A549 (cell line): ENCODE measurements around the gene TMEM171. TPM values are rescaled to one million over a fixed set of nuclear protein-coding genes. Genes with fewer than 3 reads are reported as not detected.

Experiments
- ATAC-seq, 2 experiments: fragments of 200-7000 bp in 1 of 2; fragments of >200 bp in 1 of 2; cut with Nextera tagmentation in 1 of 2; cut with Tn5 transposase in 1 of 2; 3 replicates each; pipeline versions ENCODE4 v1.8.0 to v1.9.1; 2018 to 2020; ENCODE audit warnings: mild to moderate bottlenecking in 1 of 2, moderate library complexity in 1 of 2
- CTCF ChIA-PET: fragments of 300-600 bp; sonication (Branson Sonifier 250); formaldehyde crosslinking; extraction: SDS; loops from one replicate; lab custom pipeline; 2021; ENCODE audit warnings: antibody characterized with exemption, inconsistent platforms; lab: Yijun Ruan, JAX
- POLR2A ChIA-PET: fragments of 350-600 bp; formaldehyde crosslinking; extraction: SDS; loops from one replicate; lab custom pipeline; 2021; ENCODE audit warnings: antibody characterized with exemption, inconsistent platforms; lab: Yijun Ruan, JAX
- DNase-seq, 2 experiments: peaks; one replicate each; pipeline versions ENCODE4 v3.0.0 to v3.0.0-alpha.2; 2011 to 2016; ENCODE audit warnings: low read depth in 1 of 2, low spot score in 1 of 2
- FAIRE-seq: peaks from 2 replicates; lab custom pipeline; 2011; peaks lifted over from hg19 to GRCh38; lab: Jason Lieb, UNC
- H3K27ac ChIP-seq, 2 experiments: fragments of >200 bp; sonication (Bioruptor Twin); formaldehyde crosslinking; 3 replicates each; pipeline ENCODE4 v1.5.1; 2016 to 2017
- H3K4me1 ChIP-seq: fragments of >200 bp; sonication (Bioruptor Twin); formaldehyde crosslinking; 3 replicates; pipeline ENCODE4 v1.6.1; 2016
- H3K4me2 ChIP-seq: fragments of >200 bp; sonication (Bioruptor Twin); formaldehyde crosslinking; 3 replicates; pipeline ENCODE4 v1.6.1; 2016
- H3K4me3 ChIP-seq: fragments of >200 bp; sonication (Bioruptor Twin); formaldehyde crosslinking; 3 replicates; pipeline ENCODE4 v1.5.1; 2016
- H3K9me3 ChIP-seq: fragments of >200 bp; sonication (Bioruptor Twin); formaldehyde crosslinking; 3 replicates; pipeline ENCODE4 v1.6.1; 2016
- ATOH8 ChIP-seq: fragments of 250-450 bp; sonication (Bioruptor Pico); IDR thresholded peaks from 2 replicates; pipeline ENCODE4 v1.5.0; 2020; ENCODE audit warnings: low read depth, mild to moderate bottlenecking, moderate library complexity
- CBX2 ChIP-seq: fragments of 200-600 bp; sonication (generic); IDR thresholded peaks from 2 replicates; pipeline ENCODE4 v1.6.1; 2016; ENCODE audit warnings: low read depth, mild to moderate bottlenecking, borderline replicate concordance
- CEBPB ChIP-seq, 2 experiments: fragments of >200 bp in 1 of 2; sonication (Bioruptor Twin) in 1 of 2; formaldehyde crosslinking in 1 of 2; IDR thresholded peaks; 2 replicates each; pipeline ENCODE4 v1.6.1; 2012 to 2016
- E2F6 ChIP-seq: IDR thresholded peaks from 2 replicates; pipeline ENCODE4 v1.6.1; 2012; ENCODE audit warnings: low read depth, borderline replicate concordance
- EHF ChIP-seq: fragments of 250-450 bp; sonication (Bioruptor Pico); IDR thresholded peaks from 2 replicates; pipeline ENCODE4 v1.5.0; 2020; ENCODE audit warnings: mild to moderate bottlenecking
- ELK1 ChIP-seq: fragments of 150-350 bp; IDR thresholded peaks from 2 replicates; pipeline ENCODE4 v1.6.1; 2014; ENCODE audit warnings: low read depth, mild to moderate bottlenecking, low read length
- ESRRA ChIP-seq: fragments of 150-350 bp; IDR thresholded peaks from 2 replicates; pipeline ENCODE4 v1.6.1; 2014; ENCODE audit warnings: mild to moderate bottlenecking, low read length, borderline replicate concordance
- FOSB ChIP-seq: fragments of 250-450 bp; sonication (Bioruptor Pico); IDR thresholded peaks from 2 replicates; pipeline ENCODE4 v1.5.0; 2020; ENCODE audit warnings: mild to moderate bottlenecking, moderate library complexity
- GATA3 ChIP-seq: IDR thresholded peaks from 2 replicates; pipeline ENCODE4 v1.6.1; 2012; ENCODE audit warnings: borderline replicate concordance
- HOXB13 ChIP-seq: fragments of 250-450 bp; sonication (Bioruptor Pico); IDR thresholded peaks from 2 replicates; pipeline ENCODE4 v1.5.0; 2020; ENCODE audit warnings: low read depth, mild to moderate bottlenecking, moderate library complexity
- JUN ChIP-seq, 2 experiments: fragments of >200 bp; sonication (Bioruptor Twin); formaldehyde crosslinking; IDR thresholded peaks; 2 replicates in 1 of 2; 3 replicates in 1 of 2; pipeline ENCODE4 v1.6.1; 2016 to 2017
- JUNB ChIP-seq: fragments of >200 bp; sonication (Bioruptor Twin); formaldehyde crosslinking; IDR thresholded peaks from 2 replicates; pipeline ENCODE4 v1.6.1; 2016
- KDM5A ChIP-seq: fragments of 200-600 bp; sonication (generic); IDR thresholded peaks from 2 replicates; pipeline ENCODE4 v1.6.1; 2016; ENCODE audit warnings: antibody characterized with exemption, mild to moderate bottlenecking
- MAX ChIP-seq: IDR thresholded peaks from 2 replicates; pipeline ENCODE4 v1.6.1; 2012
- MAZ ChIP-seq: fragments of 150-350 bp; IDR thresholded peaks from 2 replicates; pipeline ENCODE4 v1.6.1; 2014; ENCODE audit warnings: antibody characterized with exemption, low read depth, low read length, borderline replicate concordance
- NPAS2 ChIP-seq: fragments of 250-450 bp; sonication (Bioruptor Pico); IDR thresholded peaks from 2 replicates; pipeline ENCODE4 v1.8.0; 2022; ENCODE audit warnings: mild to moderate bottlenecking, moderate library complexity, borderline replicate concordance
- NR3C1 ChIP-seq: fragments of >200 bp; sonication (Bioruptor Twin); formaldehyde crosslinking; IDR thresholded peaks from 3 replicates; pipeline ENCODE4 v1.6.1; 2017
- PBX3 ChIP-seq: IDR thresholded peaks from 2 replicates; pipeline ENCODE4 v1.6.1; 2012
- PHF8 ChIP-seq: fragments of 200-600 bp; sonication (generic); IDR thresholded peaks from 2 replicates; pipeline ENCODE4 v1.6.1; 2016; ENCODE audit warnings: low read depth, mild to moderate bottlenecking, antibody characterized with exemption, moderate library complexity, borderline replicate concordance
- POLR2A ChIP-seq: IDR thresholded peaks from 2 replicates; pipeline ENCODE4 v1.6.1; 2012; ENCODE audit warnings: mild to moderate bottlenecking, low read length
- RFX5 ChIP-seq: fragments of 450-650 bp; IDR thresholded peaks from 2 replicates; pipeline ENCODE4 v1.7.1; 2014; ENCODE audit warnings: antibody characterized with exemption, mild to moderate bottlenecking, moderate library complexity
- whole genome bisulfite sequencing: methylation state at CpG from one replicate; pipeline ENCODE4 v1.1.6; 2017; ENCODE audit errors: missing lambda C conversion rate; 5-methylcytosine and 5-hydroxymethylcytosine counted together
- polyA plus RNA-seq, 4 experiments: library from polyadenylated mRNA; depleted of rRNA in 3 of 4; stranded (reverse); fragments of >200 nt; fragmentation: RNase III in 1 of 4; extraction: RNeasy Plus Mini Kit Qiagen cat#74134 plus additional on column Dnase treatment in 1 of 4; gene quantifications; 2 replicates in 3 of 4; 3 replicates in 1 of 4; pipeline ENCODE4 v1.2.3, GENCODE V29; 2011 to 2017
- TF ChIP-seq, protein P1 (sequence below): fragments of >200 bp; sonication (Bioruptor Twin); formaldehyde crosslinking; IDR thresholded peaks from 3 replicates; pipeline ENCODE4 v1.5.1; 2016
- TF ChIP-seq, protein P2 (sequence below): fragments of 200-600 bp; sonication (generic); IDR thresholded peaks from 2 replicates; pipeline ENCODE4 v1.6.1; 2016; ENCODE audit warnings: antibody characterized with exemption, mild to moderate bottlenecking, moderate library complexity

The TMEM171 gene
- polyA plus RNA-seq, 2 of the 4 experiments (the other 2 are of a cell fraction) = 1.5 to 6.7 TPM

GRCh38 chr5:73095564-73096238, 24.7 kb upstream of the TMEM171 start:
- FAIRE-seq (no peak), DNase-seq (no peak), ATAC-seq (no peak)
- H3K4me1 ChIP-seq = peaks cover 15% of the 10 kb centered on the region
- no peak for TF ChIP-seq JUNB
- TF ChIP-seq HOXB13 = no peak
- TF ChIP-seq JUN (IDR thresholded peaks at IDR 0.05) = no peak
- TF ChIP-seq ELK1 = no peak
- TF ChIP-seq CBX2 = no peak
- no peak; a peak in 1 of 4 replicates for TF ChIP-seq CEBPB (IDR thresholded peaks at IDR 0.05)
- no peak for TF ChIP-seq KDM5A
- no peak for TF ChIP-seq MAX
- TF ChIP-seq NPAS2 (CRISPR knock-in tag) = no peak
- no peak overlapping the region for H3K4me3 ChIP-seq
- POLR2A ChIA-PET = interaction anchor here (0.7 kb wide), 1 partner anchor 336 kb away, joined by 5 read pairs; no protein-coding TSS in a partner anchor
- H3K4me2 ChIP-seq = no peak overlapping the region
- no peak overlapping the region for H3K27ac ChIP-seq
- WGBS = 96% methylated on average over 6 of the region's 6 CpGs
- CTCF ChIA-PET = interaction anchor here (1.2 to 4.6 kb wide), 3 partner anchors 12 to 106 kb away, joined by 9 to 28 read pairs (median 11); no protein-coding TSS in a partner anchor
- H3K9me3 ChIP-seq = peaks cover 14% of the 10 kb centered on the region

DNA sequence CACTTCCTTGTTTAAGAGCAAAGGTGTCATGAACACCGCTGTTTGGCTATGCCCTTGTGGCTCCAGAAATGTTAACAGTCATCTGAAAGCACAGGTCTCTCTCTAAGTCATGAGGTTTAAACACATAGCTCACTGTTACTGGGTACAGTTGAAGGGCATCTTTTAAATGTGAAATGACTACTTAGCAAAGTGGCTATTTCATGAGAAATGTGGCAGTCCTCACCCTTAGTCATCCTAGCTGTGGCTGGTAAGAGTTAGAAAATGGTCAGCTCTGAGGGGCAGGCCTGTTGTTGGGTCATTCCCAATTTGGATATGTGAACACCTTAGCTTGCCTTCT, 24.2 kb upstream of the TMEM171 start:
- no peak for TF ChIP-seq E2F6
- TF ChIP-seq ESRRA = no peak
- no peak for TF ChIP-seq CBX2
- TF ChIP-seq NR3C1 = no peak
- TF ChIP-seq PHF8 = no peak
- TF ChIP-seq, protein P1, sequence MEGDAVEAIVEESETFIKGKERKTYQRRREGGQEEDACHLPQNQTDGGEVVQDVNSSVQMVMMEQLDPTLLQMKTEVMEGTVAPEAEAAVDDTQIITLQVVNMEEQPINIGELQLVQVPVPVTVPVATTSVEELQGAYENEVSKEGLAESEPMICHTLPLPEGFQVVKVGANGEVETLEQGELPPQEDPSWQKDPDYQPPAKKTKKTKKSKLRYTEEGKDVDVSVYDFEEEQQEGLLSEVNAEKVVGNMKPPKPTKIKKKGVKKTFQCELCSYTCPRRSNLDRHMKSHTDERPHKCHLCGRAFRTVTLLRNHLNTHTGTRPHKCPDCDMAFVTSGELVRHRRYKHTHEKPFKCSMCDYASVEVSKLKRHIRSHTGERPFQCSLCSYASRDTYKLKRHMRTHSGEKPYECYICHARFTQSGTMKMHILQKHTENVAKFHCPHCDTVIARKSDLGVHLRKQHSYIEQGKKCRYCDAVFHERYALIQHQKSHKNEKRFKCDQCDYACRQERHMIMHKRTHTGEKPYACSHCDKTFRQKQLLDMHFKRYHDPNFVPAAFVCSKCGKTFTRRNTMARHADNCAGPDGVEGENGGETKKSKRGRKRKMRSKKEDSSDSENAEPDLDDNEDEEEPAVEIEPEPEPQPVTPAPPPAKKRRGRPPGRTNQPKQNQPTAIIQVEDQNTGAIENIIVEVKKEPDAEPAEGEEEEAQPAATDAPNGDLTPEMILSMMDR = no peak
- no peak for TF ChIP-seq KDM5A
- no peak for TF ChIP-seq EHF (CRISPR knock-in tag)
- no peak for TF ChIP-seq MAZ
- TF ChIP-seq RFX5 = no peak
- no peak for TF ChIP-seq MAX
- no peak for TF ChIP-seq GATA3
- no peak for TF ChIP-seq POLR2A
- TF ChIP-seq PBX3 = no peak
- TF ChIP-seq FOSB (CRISPR knock-in tag) = no peak
- TF ChIP-seq, protein P2, sequence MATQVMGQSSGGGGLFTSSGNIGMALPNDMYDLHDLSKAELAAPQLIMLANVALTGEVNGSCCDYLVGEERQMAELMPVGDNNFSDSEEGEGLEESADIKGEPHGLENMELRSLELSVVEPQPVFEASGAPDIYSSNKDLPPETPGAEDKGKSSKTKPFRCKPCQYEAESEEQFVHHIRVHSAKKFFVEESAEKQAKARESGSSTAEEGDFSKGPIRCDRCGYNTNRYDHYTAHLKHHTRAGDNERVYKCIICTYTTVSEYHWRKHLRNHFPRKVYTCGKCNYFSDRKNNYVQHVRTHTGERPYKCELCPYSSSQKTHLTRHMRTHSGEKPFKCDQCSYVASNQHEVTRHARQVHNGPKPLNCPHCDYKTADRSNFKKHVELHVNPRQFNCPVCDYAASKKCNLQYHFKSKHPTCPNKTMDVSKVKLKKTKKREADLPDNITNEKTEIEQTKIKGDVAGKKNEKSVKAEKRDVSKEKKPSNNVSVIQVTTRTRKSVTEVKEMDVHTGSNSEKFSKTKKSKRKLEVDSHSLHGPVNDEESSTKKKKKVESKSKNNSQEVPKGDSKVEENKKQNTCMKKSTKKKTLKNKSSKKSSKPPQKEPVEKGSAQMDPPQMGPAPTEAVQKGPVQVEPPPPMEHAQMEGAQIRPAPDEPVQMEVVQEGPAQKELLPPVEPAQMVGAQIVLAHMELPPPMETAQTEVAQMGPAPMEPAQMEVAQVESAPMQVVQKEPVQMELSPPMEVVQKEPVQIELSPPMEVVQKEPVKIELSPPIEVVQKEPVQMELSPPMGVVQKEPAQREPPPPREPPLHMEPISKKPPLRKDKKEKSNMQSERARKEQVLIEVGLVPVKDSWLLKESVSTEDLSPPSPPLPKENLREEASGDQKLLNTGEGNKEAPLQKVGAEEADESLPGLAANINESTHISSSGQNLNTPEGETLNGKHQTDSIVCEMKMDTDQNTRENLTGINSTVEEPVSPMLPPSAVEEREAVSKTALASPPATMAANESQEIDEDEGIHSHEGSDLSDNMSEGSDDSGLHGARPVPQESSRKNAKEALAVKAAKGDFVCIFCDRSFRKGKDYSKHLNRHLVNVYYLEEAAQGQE = no peak
- TF ChIP-seq ATOH8 (CRISPR knock-in tag) = no peak
- H3K4me1 ChIP-seq = peaks cover 15% of the 10 kb centered on the region
- H3K27ac ChIP-seq = no peak overlapping the region
- ATAC-seq (no peak), FAIRE-seq (no peak), DNase-seq (no peak)
- peaks cover 14% of the 10 kb centered on the region for H3K9me3 ChIP-seq
- no peak overlapping the region for H3K4me3 ChIP-seq
- POLR2A ChIA-PET = interaction anchor here (0.7 kb wide), 1 partner anchor 335 kb away, joined by 5 read pairs; no protein-coding TSS in a partner anchor
- WGBS = 97% methylated on average over 1 of the region's 1 CpG
- CTCF ChIA-PET = interaction anchor here (1.2 to 4.6 kb wide), 3 partner anchors 13 to 106 kb away, joined by 9 to 28 read pairs (median 11); no protein-coding TSS in a partner anchor
- H3K4me2 ChIP-seq = no peak overlapping the region
